GM08714 (cell line): ENCODE measurements around the gene MSMB.
"Not testable (repeated sequence)": the region's sequence is repeated elsewhere in the genome, so short reads cannot be mapped to it uniquely, and the experiment has no call there.

Source experiments
- H3K4me3 ChIP-seq: fragments of 200-500 bp; sonication (Bioruptor generic); 2 replicates; pipeline ENCODE4 v1.5.1; 2014; ENCODE audit warnings: mild to moderate bottlenecking, low read length, inconsistent platforms
- ZNF274 ChIP-seq: IDR thresholded peaks from 2 replicates; pipeline ENCODE4 v1.6.1; 2012; ENCODE audit warnings: mild to moderate bottlenecking, low read depth, low read length

Gene MSMB

GRCh38 chr10:46055771-46056170 lies 9.7 kb upstream of the MSMB start:
- H3K4me3 ChIP-seq = no peak overlapping the region
- TF ChIP-seq ZNF274 = no peak

GRCh38 chr10:46053534-46054434 lies 7.7 kb upstream of the MSMB start:
- no peak for TF ChIP-seq ZNF274
- no peak overlapping the region for H3K4me3 ChIP-seq

- H3K4me3 ChIP-seq = no peak overlapping the region
- TF ChIP-seq ZNF274 = no peak
Observed at GRCh38 chr10:46052791-46053375, 6.8 kb upstream of the MSMB start.

GRCh38 chr10:46052057-46052790 lies 6.2 kb upstream of the MSMB start:
- H3K4me3 ChIP-seq = no peak overlapping the region
- no peak for TF ChIP-seq ZNF274

GRCh38 chr10:46050941-46051623 lies 5.0 kb upstream of the MSMB start:
- TF ChIP-seq ZNF274 = no peak
- H3K4me3 ChIP-seq = no peak overlapping the region

- not testable (repeated sequence) for H3K4me3 ChIP-seq
Observed at GRCh38 chr10:46049497-46049831, 3.4 kb upstream of the MSMB start.

GRCh38 chr10:46048152-46048551 lies 2.1 kb upstream of the MSMB start:
- no peak overlapping the region for H3K4me3 ChIP-seq
- no peak for TF ChIP-seq ZNF274

GRCh38 chr10:46042527-46042926 lies 3.5 kb downstream of the MSMB start:
- H3K4me3 ChIP-seq = no peak overlapping the region
- no peak for TF ChIP-seq ZNF274

GRCh38 chr10:46040004-46040403 lies 6.1 kb downstream of the MSMB start:
- TF ChIP-seq ZNF274 = no peak
- no peak overlapping the region for H3K4me3 ChIP-seq

GRCh38 chr10:46037107-46037825 lies 8.8 kb downstream of the MSMB start:
- no peak for TF ChIP-seq ZNF274

GRCh38 chr10:46035923-46036849 lies 9.9 kb downstream of the MSMB start:
- TF ChIP-seq ZNF274 = no peak
- H3K4me3 ChIP-seq = no peak overlapping the region

More at GRCh38 chr10:46037107-46037825, 8.8 kb downstream of the MSMB start:
- no peak overlapping the region for H3K4me3 ChIP-seq

- H3K4me3 ChIP-seq = no peak overlapping the region
- TF ChIP-seq ZNF274 = no peak
Observed at GRCh38 chr10:46033602-46034011, 12.5 kb downstream of the MSMB start.

- no peak overlapping the region for H3K4me3 ChIP-seq
- TF ChIP-seq ZNF274 = no peak
Observed at GRCh38 chr10:46031648-46032532, 14.2 kb downstream of the MSMB start.
